Fibroblast of upper back skin (primary cell): ENCODE results near the gene UBASH3B.

Experiments
- DNase-seq: peaks from one replicate; pipeline ENCODE4 v3.0.0-alpha.2; 2013

Gene UBASH3B

GRCh38 chr11:122758974-122759373, 103.5 kb downstream of the UBASH3B start:
- DNase-seq, result no peak

DNA sequence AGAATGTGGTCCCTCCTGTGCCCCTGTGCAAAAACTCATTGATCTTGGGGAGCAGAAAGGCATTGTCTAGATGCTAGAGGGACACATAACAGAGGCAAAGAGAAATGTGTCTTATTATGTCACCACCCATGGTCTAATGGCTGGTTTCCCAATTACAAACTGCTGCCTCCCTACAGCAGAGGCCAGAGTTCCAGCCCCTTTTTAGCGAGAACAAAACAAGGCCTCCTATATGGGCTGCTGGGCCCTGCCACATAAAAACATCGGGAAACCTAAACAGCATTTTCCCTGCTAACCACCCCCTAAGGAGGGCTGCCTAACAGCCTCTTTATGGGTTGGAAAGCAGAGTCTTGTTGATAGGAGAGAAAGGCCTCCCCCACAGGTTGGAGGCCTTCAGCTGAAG, 107.6 kb downstream of the UBASH3B start:
- DNase-seq, result no peak

GRCh38 chr11:122764371-122765090, 109.0 kb downstream of the UBASH3B start:
- DNase-seq, result no peak

DNA sequence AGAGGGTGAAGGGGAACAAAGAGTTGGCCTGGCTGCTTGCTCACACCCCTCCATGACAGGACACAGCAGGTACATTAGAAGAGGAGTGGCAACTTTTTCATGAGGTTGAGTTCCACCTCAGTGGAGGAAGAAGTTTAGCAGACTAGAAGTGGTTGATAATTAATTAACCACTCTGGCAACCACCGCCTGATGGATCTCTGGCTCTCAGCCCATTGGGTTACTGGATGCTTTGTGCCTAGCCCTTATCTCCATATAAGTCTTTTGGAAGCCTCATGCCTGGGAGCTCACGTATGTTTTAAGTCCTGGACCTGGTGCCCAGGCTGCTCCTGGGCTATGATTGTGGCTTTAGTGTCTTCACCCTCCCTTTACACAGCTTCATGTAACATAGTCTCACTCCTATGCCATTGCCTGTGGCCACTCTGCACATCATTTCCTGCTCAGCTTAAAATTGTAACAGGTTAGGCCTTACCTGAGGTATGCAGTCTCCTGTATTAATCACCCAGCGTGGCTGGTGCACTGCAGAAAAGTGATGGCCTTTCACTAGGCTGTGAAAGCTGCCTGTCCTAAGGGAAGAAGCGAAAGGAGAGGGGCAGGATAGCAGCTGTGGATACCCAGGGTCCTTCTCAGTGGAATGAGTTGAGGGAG, 110.1 kb downstream of the UBASH3B start:
- no peak for DNase-seq

DNA sequence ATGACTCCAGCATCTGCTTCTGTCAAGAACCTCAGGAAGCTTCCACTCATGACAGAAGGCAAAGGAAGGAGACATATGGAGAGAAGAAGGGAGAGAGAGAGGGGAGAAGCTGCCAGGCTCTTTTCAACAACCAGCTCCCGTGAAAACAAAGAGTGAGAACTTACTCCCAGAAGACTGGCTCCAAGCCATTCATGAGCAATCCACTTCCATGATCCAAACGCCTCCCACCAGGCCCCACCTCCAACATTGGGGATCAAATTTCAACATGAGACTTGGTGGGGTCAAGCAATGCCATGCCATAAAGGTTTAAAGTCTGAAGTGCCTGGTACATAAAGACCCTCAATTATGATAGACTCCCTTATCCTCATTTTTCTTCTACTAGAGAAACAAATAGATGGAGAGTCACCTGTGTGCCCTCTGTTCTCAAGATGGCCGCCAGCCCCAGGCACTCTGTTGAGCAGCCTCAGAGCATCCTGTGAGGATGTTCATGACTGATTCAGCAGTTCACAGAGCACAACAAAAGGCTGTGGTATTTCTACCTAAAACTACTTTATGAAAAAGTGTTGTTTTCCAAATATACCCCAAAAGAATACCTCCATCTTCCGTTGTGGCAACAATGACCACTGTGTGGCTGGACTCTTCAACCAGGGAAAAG, 113.7 kb downstream of the UBASH3B start:
- peak; percentile 41 for DNase-seq

GRCh38 chr11:122772945-122773344, 117.4 kb downstream of the UBASH3B start:
- DNase-seq, result peak; percentile 66

GRCh38 chr11:122773781-122774266, 118.3 kb downstream of the UBASH3B start:
- DNase-seq, result no peak

DNA sequence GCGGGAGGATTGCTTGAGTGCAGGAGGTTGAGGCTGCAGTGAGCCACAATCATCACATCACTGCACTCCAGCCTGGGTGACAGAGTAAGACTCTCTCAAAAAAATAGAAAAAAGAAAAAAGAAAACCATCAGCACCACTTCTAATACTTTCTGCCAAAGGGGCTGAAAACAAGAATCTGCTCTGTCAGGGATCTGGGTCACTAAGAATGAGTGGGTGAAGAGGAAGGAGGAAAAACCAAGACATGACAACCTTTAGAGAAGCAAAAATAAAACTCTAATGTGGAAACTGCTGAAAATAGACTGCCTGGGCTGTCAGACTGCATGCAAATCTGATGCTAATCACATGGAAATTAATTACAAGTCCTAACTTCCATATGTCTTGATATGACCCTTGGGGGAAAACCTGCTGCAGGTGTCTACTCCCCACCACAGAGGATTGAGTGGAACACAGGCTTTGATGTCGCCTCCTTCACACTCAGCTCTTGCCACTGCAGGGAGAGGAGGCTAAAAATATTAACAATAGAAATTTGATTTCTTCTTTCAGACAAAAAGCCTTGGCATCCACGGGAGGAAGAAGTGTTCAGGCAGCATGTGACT, 120.3 kb downstream of the UBASH3B start:
- no peak for DNase-seq

GRCh38 chr11:122776546-122776945, 121.0 kb downstream of the UBASH3B start:
- DNase-seq, result no peak

GRCh38 chr11:122777343-122777742, 121.8 kb downstream of the UBASH3B start:
- DNase-seq, result no peak

GRCh38 chr11:122778148-122778547, 122.6 kb downstream of the UBASH3B start:
- DNase-seq, result no peak

DNA sequence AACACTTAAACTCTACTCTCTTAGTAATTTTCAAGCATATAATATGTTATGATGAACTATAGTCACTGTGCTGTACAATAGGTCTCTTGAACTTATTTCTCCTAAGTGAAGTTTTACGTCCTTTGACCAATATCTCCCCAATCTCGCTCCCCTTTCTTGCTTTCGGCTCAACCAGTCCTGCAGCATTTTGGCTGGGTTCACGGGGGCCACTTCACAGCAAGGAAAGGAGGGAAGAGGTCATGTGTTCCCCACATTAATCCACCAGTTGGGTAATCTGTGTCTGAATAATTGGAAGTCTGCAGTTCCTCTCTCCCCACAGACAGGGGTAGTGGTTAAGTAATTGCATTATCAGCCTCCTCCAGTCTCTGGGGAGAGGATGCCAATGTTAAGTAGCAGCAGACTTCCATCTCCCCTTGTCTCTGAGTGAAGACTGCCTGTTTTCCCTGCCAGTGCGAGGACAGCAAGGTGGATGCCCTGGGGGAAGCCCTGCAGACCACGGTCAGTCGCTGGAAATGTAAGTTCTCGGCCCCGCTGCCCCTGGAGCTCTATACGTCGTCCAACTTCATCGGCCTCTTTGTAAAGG, 123.6 kb downstream of the UBASH3B start:
- peak; percentile 54 for DNase-seq

DNA sequence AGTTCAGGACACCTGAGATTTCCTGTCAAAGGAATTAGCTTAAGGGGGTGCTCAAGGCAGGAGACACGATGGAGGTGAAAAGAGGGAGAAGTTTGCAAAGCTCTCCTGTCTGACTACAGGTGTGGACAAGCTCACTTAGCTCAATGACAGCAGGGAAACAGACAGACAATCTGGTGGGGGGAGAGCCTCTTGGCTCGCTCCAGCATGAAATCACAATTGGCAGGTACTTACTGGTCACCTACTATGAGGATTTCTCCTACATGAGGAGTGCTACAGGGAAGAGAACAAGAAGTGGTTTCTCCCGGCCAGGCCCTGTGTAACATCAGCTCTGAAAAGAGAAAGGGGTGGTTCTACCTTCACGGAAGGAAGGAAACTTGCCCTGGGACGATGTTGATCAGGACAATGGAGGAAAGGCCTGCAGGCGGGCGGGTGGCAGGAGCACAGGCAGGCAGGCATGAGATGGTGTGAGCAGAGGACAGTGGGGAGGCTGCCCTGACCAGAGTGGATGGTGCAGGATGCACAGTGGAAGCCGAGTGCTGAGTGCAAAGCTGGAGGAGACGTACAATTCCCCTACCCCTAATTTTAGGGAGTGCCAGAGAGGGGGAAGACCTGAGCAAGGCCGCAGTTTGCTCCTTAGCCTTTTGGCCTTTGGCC, 124.9 kb downstream of the UBASH3B start:
- no peak for DNase-seq

- DNase-seq, result peak; percentile 93
These were observed 126.1 kb downstream of the UBASH3B start for GRCh38 chr11:122781378-122782195.

GRCh38 chr11:122782222-122782621, 126.7 kb downstream of the UBASH3B start:
- no peak for DNase-seq

DNA sequence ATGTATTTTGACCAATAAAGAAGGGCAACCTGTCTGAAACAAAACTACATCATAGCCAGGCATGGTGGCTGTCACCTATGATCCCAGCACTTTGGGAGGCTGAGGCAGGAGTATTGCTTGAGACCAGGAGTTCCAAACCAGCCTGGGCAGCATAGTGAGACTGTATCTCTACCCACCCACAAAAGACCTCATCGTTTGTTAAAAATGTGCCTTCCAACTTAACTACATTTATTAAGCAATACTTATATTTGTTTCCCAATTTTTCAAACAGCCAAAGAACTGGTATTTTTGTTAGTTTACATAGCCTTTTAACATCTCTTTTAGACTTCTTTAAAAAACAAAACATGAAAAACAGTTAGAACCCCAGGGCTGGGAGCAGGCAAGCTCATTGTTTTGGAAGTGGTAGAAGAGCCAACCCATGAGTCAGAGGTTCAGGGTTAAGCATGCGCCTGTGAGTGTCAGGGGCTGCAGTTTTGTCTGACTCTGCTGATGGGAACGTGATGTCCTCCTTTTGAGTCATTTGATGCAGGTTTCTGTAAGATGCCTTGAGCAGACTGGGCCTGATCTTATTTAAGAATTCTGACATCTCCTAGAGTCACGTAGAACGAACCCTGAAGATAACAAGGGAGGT, 128.9 kb downstream of the UBASH3B start:
- peak; percentile 82 for DNase-seq

- DNase-seq, result no peak
These were observed 129.6 kb downstream of the UBASH3B start for GRCh38 chr11:122785031-122785541.

- no peak for DNase-seq
These were observed 131.4 kb downstream of the UBASH3B start for GRCh38 chr11:122786896-122787295.

GRCh38 chr11:122788781-122789535, 133.4 kb downstream of the UBASH3B start:
- DNase-seq, result no peak

DNA sequence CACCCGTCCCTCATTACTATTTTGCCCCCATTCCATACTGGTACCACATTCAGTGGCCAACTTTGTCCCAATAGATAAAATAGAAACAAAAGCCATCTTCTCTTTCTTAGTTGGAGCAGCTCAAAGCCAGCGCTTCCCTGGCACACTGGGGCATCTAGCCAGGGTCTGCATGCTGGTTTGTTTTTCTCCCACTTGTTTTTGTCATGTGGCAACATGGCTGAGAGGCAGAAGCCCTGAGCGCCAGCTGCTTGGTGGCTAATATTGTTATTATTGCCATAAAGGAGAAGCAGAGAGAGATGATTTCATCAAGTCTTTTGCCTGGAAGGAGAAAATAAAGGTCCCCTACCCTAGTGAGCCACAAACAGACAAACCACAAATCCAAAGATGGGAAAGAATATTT, 134.4 kb downstream of the UBASH3B start:
- DNase-seq, result no peak
